Neural crest cell (in vitro differentiated cells): ENCODE measurements around the gene A2ML1. TPM values are rescaled to one million over a fixed set of nuclear protein-coding genes. Genes with fewer than 3 reads are reported as not detected.
"Not testable (repeated sequence)": the region's sequence is repeated elsewhere in the genome, so short reads cannot be mapped to it uniquely, and the experiment has no call there.

ENCODE experiments used
- DNase-seq: peaks from one replicate; pipeline ENCODE4 v3.0.0; 2021; ENCODE audit warnings: low read depth, mixed read lengths, low spot score
- H3K27ac Mint-ChIP-seq: one replicate; pipeline ENCODE4 v1.8.0; 2021; ENCODE audit warnings: mild to moderate bottlenecking, mixed read lengths; ENCODE audit not compliant: unreplicated experiment
- H3K27me3 Mint-ChIP-seq: 2 replicates; pipeline ENCODE4 v1.8.0; 2021; ENCODE audit warnings: low read depth, mild to moderate bottlenecking, mixed read lengths
- H3K36me3 Mint-ChIP-seq: 2 replicates; pipeline ENCODE4 v1.8.0; 2021; ENCODE audit warnings: low read depth, mild to moderate bottlenecking, mixed read lengths
- H3K4me1 Mint-ChIP-seq: 2 replicates; pipeline ENCODE4 v1.8.0; 2021; ENCODE audit warnings: mixed read lengths
- H3K4me3 Mint-ChIP-seq: one replicate; pipeline ENCODE4 v1.8.0; 2021; ENCODE audit warnings: mild to moderate bottlenecking, mixed read lengths
- H3K9me3 Mint-ChIP-seq: 2 replicates; pipeline ENCODE4 v1.8.0; 2021; ENCODE audit warnings: mixed read lengths
- CTCF ChIP-seq: fragments of 200-600 bp; sonication (generic); conservative IDR thresholded peaks from 2 replicates; pipeline ENCODE4 v1.5.0; 2021; ENCODE audit warnings: antibody characterized with exemption, mild to moderate bottlenecking
- total RNA-seq: library from RNA; stranded (reverse); gene quantifications from 2 replicates; pipeline ENCODE4 v1.2.1, GENCODE V29; 2021

The A2ML1 gene
- total RNA-seq, 1 donor from 2014 or later = not detected

DNA sequence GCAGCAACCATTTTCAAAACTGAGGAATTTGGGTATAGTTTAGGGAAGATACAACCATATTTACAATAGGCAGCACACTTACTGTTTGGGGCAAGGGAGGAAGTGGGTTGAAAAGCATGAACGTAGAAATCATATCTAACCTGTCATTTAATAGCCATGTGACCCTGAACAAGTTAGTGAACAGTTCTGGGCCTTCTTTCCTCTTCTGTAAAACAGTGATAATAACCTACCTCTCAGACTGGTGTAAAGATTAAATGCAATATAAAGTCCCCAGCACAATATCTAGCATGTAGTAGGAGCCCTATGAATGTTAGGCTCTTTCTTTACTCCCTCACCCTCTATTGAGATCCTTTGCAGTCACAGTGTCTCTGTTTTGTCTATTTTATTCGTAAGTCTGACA is 33.5 kb downstream of the A2ML1 start:
- no peak overlapping the region for H3K4me3 Mint-ChIP-seq
- peaks cover 4% of the 10 kb centered on the region for H3K4me1 Mint-ChIP-seq
- no peak overlapping the region for H3K27ac Mint-ChIP-seq
- TF ChIP-seq CTCF = no peak
- no peaks in the 10 kb centered on the region for H3K27me3 Mint-ChIP-seq
- H3K36me3 Mint-ChIP-seq = no peaks in the 10 kb centered on the region
- no peak for DNase-seq
- no peaks in the 10 kb centered on the region for H3K9me3 Mint-ChIP-seq

DNA sequence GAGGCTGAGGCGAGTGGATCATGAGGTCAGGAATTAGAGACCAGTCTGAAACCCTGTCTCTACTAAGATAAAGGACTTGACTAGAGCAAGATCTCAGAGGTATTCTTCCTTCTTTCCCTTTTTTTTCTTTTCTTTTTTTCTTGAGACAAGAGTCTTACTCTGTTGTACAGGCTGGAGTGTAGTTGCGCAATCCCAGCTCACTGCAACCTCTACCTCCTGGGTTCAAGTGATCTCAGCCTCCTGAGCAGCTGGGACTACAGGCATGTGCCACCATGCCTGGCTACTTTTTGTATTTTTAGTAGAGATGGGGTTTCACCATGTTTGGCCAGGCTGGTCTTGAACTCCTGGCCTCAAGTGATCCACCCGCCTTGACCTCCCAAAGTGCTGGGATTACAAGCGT is 37.0 kb downstream of the A2ML1 start:
- H3K9me3 Mint-ChIP-seq, H3K27ac Mint-ChIP-seq, H3K27me3 Mint-ChIP-seq, DNase-seq, H3K36me3 Mint-ChIP-seq, H3K4me3 Mint-ChIP-seq, H3K4me1 Mint-ChIP-seq: not testable (repeated sequence)

- Mint-ChIP-seq H3K27me3 (no peaks in the 10 kb centered on the region), H3K4me3 (no peak overlapping the region), H3K4me1 (peaks cover 4% of the 10 kb centered on the region), H3K27ac (no peak overlapping the region), H3K36me3 (no peaks in the 10 kb centered on the region), H3K9me3 (no peaks in the 10 kb centered on the region)
- TF ChIP-seq CTCF = peak; percentile 81
- DNase-seq = peak; percentile 10
Measured at GRCh38 chr12:8860165-8860961, 37.9 kb downstream of the A2ML1 start.

DNA sequence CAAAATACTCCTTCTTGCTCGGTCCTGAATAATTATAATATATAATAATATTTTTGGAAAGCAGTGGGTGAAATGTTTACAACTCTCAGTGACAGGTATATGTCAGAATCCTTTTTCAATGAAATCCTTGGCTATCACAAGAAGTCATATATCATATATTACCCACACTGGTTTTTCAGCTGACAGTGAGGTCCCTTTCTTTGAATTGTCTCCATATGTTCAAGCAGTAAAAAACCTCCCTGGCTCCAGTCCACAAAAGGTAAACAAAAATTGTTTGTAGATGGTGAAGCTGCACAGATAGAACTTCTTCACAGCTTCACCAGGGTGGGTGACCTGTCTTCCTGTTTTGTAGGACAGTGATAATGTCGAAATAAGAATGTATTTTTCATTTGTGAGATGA is 44.0 kb downstream of the A2ML1 start:
- H3K27me3 Mint-ChIP-seq = no peaks in the 10 kb centered on the region
- H3K4me1 Mint-ChIP-seq = no peaks in the 10 kb centered on the region
- no peaks in the 10 kb centered on the region for H3K9me3 Mint-ChIP-seq
- H3K36me3 Mint-ChIP-seq = no peaks in the 10 kb centered on the region
- no peak overlapping the region for H3K27ac Mint-ChIP-seq
- no peak for DNase-seq
- H3K4me3 Mint-ChIP-seq = no peak overlapping the region
- no peak for TF ChIP-seq CTCF

- no peak for TF ChIP-seq CTCF
- H3K27ac Mint-ChIP-seq = no peak overlapping the region
- no peak overlapping the region for H3K4me3 Mint-ChIP-seq
- H3K4me1 Mint-ChIP-seq = no peaks in the 10 kb centered on the region
- H3K27me3 Mint-ChIP-seq = no peaks in the 10 kb centered on the region
- no peaks in the 10 kb centered on the region for H3K9me3 Mint-ChIP-seq
- H3K36me3 Mint-ChIP-seq = no peaks in the 10 kb centered on the region
- DNase-seq = no peak
Measured at GRCh38 chr12:8867009-8867408, 44.6 kb downstream of the A2ML1 start.

DNA sequence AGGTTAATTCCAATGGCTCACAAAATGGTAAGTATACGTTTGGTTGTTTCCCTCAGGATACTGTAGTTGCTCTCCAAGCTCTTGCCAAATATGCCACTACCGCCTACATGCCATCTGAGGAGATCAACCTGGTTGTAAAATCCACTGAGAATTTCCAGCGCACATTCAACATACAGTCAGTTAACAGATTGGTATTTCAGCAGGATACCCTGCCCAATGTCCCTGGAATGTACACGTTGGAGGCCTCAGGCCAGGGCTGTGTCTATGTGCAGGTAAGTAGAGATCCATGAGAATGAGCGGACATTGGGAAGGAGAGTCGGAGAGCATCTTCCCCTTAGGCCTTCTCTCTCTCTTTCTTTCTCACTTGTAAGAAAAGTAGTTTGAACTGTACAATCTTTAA is 45.4 kb downstream of the A2ML1 start:
- TF ChIP-seq CTCF = no peak
- H3K27ac Mint-ChIP-seq = no peak overlapping the region
- no peaks in the 10 kb centered on the region for H3K9me3 Mint-ChIP-seq
- H3K27me3 Mint-ChIP-seq = no peaks in the 10 kb centered on the region
- H3K36me3 Mint-ChIP-seq = no peaks in the 10 kb centered on the region
- no peak for DNase-seq
- H3K4me1 Mint-ChIP-seq = no peaks in the 10 kb centered on the region
- no peak overlapping the region for H3K4me3 Mint-ChIP-seq
